ENCODE data around the gene PARN.
"Not testable (repeated sequence)": the region's sequence is repeated elsewhere in the genome, so short reads cannot be mapped to it uniquely, and the experiment has no call there.

PARN gene

DNA sequence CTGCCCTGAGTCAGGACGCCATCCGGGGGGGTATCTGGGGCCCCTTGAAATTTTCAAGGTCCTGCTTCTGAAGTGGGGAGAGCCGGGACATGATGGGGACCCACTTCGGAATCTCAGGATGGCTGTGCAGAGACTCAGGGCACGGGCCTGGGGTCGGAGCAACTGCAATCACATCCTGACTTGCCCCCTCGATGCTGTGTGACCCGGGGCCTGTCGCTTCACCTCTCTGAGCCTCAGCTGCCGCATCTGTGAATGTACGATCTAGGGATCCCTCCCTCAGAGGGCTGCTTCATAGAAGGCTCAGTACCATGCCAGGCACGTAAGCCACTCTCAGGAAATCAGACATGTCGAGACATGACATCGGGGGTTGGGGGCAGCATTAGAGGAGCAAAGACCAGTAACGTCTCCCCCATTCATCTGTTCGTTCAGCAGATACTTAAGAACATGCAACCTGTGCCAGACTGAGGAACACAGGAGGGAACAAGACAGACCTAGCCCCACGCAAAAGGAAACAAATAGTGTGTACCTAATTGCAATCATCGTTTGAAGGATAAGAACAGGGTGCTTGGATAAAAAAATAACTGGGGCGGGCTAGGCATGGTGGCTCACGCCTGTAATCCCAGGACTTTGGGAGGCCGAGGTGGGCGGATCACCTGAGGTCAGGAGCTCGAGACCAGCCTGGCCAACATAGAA lies 229.6 kb downstream of the PARN start:
- no peaks in the 10 kb centered on the region for H3K27me3 Mint-ChIP-seq
- no peak overlapping the region for H3K27ac Mint-ChIP-seq
- H3K36me3 Mint-ChIP-seq (ENCODE audit: low read depth) = no peaks in the 10 kb centered on the region
- H3K4me1 Mint-ChIP-seq (ENCODE audit: low read depth) = no peaks in the 10 kb centered on the region
- H3K4me3 Mint-ChIP-seq = no peak overlapping the region
- no peaks in the 10 kb centered on the region for H3K9me3 Mint-ChIP-seq

DNA sequence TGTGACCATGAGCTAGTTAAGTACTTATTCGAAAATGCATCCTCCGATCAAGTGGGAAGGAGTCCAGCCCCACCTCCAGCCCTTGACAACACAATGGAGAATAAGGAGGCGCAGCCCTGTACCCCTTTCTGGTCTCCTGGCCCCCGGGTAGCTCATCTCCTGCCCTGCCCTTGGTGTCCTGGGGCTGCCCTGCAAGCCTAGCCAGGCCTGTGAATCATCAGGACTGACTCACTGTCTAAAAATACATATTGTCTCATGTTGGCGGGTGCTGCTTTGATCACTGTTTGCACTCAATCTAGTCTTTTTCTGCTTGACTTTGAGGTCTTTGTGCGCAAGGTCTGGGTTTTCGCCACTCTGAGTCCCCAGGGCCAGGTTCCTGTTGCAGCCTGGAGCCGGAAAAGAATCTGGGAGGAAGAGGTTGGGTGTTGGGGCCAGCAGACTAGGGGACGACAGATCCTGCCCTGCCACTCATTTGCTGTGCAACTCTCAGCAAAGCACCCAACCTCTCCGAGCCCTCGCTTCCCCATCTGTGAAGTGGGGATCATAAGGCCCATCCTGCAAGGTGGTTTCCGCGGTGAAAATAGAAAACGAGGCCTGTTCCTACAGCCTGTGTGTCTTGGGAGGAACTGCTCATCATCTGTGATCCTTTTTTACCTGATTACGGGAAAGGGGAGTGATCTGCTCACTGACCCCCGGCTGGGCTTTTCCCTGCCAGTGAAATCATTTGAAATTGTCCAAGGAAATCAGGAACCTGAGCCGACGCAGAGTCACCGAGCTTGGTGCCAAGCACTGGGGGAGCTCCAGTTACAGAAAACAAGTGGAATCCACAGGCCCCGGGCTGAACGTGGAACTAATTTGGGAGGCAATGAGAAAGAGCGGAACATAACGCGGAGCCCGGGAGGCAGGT lies 230.4 kb downstream of the PARN start:
- Mint-ChIP-seq H3K27ac (no peak overlapping the region), H3K4me1 (ENCODE audit: low read depth) (no peaks in the 10 kb centered on the region), H3K36me3 (ENCODE audit: low read depth) (no peaks in the 10 kb centered on the region), H3K9me3 (no peaks in the 10 kb centered on the region), H3K27me3 (no peaks in the 10 kb centered on the region), H3K4me3 (no peak overlapping the region)

DNA sequence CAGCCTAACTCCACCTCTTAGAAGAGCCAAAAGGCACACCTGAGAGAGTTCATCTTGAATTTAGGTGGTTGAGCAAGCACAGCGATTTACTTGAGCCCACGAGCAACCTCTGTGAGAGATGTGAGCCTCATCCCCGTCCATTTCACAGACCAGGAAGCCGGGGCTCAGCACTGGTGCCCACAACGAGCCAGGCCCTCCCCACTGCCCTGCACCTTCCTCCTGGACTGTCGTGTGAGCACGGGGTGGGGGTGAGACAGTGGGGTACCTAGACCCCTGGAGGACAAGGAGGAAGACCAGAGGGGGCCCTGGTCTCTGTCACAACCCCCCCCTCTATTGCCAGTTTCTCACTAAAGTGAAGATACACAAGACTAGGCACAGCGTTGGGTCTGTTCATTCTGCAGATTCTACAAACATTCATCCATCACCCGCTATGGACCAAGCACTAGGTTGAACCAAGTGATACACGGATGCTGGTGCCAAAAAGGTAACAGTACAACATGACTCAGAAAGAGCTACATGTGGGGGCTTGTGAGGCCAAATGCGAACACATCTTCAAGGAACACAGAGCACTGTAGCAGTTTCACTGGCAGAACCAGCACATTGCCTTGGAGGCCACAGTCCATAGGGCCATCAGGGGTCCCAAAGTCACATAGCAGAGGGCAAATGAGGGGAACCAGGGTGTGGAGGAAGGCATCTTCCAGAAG lies 231.9 kb downstream of the PARN start:
- no peaks in the 10 kb centered on the region for H3K36me3 Mint-ChIP-seq (ENCODE audit: low read depth)
- H3K4me1 Mint-ChIP-seq (ENCODE audit: low read depth) = no peaks in the 10 kb centered on the region
- no peak overlapping the region for H3K27ac Mint-ChIP-seq
- H3K9me3 Mint-ChIP-seq = no peaks in the 10 kb centered on the region
- no peak overlapping the region for H3K4me3 Mint-ChIP-seq
- no peaks in the 10 kb centered on the region for H3K27me3 Mint-ChIP-seq

DNA sequence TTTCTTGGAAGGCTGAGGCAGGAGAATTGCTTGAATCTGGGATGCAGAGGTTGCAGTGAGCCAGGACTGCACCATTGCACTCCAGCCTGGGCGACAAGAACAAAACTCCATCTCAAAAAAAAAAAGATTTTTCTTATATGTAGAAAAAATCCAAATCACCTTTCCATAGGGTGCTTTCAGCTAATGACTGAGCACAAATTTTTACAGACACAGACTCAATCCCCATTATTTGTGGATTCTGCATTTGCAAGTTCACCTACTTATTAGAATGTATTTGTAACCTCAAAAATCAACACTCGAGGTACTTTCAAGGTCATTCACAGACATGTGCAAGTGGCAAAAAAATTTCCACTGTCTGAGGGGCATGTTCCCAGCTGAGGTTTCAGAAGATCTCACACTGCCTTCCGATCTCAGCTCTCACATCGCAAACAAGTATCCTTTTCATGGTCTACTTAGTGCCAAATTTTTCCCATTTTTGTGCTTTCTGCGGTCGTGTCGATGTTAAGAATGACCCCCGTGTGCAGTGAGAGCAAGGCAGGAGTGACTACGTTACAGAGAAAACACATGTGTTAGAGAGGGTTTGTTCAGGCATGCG lies 234.3 kb downstream of the PARN start:
- H3K36me3 Mint-ChIP-seq (ENCODE audit: low read depth); H3K9me3 Mint-ChIP-seq; H3K27me3 Mint-ChIP-seq; H3K4me3 Mint-ChIP-seq; H3K4me1 Mint-ChIP-seq (ENCODE audit: low read depth); H3K27ac Mint-ChIP-seq: not testable (repeated sequence)

DNA sequence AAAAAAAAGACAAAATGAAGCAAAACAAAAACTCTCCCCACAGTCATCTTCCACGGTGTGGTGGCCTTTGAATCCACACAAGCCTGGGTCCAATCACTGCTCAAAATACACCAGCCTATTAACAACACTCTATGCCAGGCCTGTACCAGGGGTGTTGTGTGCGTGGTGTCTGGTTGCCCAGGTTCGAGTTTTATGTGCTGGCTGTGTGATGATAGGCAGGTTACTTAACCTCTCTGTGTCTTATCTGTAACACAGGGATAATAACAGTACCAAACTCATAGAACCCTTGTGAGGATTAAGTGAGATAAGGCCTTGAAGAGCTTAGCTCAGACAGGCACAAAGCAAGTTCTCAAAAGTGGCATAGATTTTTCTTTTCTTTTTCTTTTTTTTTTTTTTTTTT lies 235.2 kb downstream of the PARN start:
- H3K4me3 Mint-ChIP-seq = no peak overlapping the region
- H3K9me3 Mint-ChIP-seq = no peaks in the 10 kb centered on the region
- H3K4me1 Mint-ChIP-seq (ENCODE audit: low read depth) = no peaks in the 10 kb centered on the region
- H3K36me3 Mint-ChIP-seq (ENCODE audit: low read depth) = no peaks in the 10 kb centered on the region
- H3K27me3 Mint-ChIP-seq = no peaks in the 10 kb centered on the region
- no peak overlapping the region for H3K27ac Mint-ChIP-seq

DNA sequence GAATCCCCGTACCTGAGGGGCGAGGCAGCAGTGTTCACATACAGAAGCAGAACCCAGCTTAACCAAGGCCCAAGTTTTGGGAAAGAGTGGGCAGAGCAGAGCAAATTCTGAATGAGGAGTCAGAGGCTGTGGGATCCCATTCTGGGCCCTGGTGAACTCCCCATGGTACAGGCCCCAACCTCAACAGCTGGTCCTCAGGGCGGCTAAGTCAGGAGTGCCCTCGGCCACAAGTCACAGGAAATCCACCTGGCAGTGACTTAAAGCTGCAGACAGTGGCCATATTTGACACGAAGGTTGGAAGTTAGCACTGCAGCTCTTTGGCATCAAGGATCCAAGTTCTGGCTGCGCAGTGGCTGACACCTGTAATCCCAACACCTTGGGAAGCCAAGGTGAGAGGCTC lies 237.1 kb downstream of the PARN start:
- Mint-ChIP-seq H3K9me3 (no peaks in the 10 kb centered on the region), H3K4me1 (ENCODE audit: low read depth) (no peaks in the 10 kb centered on the region), H3K4me3 (no peak overlapping the region), H3K27me3 (no peaks in the 10 kb centered on the region), H3K36me3 (ENCODE audit: low read depth) (no peaks in the 10 kb centered on the region), H3K27ac (no peak overlapping the region)

DNA sequence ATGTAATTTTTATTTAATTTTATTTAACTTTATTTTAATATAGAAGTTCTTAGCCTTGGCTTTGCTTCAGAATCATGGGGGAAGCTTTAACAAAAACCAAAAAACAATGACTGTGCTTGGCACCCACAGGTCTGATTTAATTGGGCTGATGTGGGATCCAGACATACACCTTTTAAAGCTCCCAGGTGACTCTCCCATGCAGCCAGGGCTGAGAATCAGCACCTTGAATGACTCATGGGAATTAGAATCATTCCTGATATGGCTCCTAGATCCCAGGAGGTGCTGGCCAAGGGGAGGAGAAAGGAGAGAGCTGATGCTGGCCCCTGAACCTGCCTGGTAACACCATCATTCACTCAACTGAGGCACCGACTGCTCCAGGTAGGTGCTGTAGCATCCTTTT lies 240.7 kb downstream of the PARN start:
- Mint-ChIP-seq H3K27me3 (no peaks in the 10 kb centered on the region), H3K9me3 (no peaks in the 10 kb centered on the region)

DNA sequence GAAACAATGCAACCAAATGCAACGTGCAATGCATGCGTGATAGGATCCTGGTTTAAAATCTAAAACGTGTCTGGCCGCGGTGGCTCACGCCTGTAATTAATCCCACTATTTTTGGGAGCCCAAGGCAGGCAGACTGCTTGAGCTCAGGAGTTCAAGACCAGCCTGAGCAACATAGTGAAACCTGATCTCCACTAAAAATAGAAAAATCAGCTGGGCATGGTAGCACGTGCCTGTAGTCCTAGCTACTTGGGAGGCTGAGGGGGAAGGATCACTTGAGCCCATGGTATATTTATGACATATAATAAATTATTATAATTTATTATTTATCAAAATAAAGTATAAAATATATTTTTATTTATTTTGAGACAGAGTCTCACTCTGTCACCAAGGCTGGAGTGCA lies 241.8 kb downstream of the PARN start:
- Mint-ChIP-seq H3K4me1 (ENCODE audit: low read depth) (no peaks in the 10 kb centered on the region), H3K27me3 (no peaks in the 10 kb centered on the region), H3K27ac (no peak overlapping the region), H3K4me3 (no peak overlapping the region), H3K36me3 (ENCODE audit: low read depth) (no peaks in the 10 kb centered on the region), H3K9me3 (no peaks in the 10 kb centered on the region)

More for the DNA sequence above, 240.7 kb downstream of the PARN start:
- Mint-ChIP-seq H3K4me1 (ENCODE audit: low read depth) (no peaks in the 10 kb centered on the region), H3K4me3 (no peak overlapping the region), H3K36me3 (ENCODE audit: low read depth) (no peaks in the 10 kb centered on the region), H3K27ac (no peak overlapping the region)

DNA sequence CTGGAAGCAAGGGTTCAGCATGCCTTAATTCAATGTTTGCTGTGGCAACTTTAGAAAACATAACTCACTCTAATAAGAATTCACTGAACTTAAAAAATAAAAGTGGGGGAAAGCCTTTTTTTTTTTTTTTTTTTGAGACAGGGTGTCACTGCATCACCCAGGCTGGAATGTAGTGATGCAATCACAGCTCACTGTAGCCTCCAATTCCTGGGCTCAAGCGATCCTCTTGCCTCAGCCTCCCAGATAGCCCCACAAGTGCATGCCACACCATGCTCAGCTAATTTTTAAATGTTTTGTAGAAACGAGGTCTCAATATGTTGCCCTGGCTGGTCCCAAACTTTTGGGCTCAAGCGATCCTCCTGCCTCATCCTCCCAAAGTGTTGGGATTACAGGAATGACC lies 243.9 kb downstream of the PARN start:
- Mint-ChIP-seq H3K27me3 (no peaks in the 10 kb centered on the region), H3K4me3 (no peak overlapping the region), H3K36me3 (ENCODE audit: low read depth) (no peaks in the 10 kb centered on the region), H3K27ac (no peak overlapping the region), H3K4me1 (ENCODE audit: low read depth) (no peaks in the 10 kb centered on the region), H3K9me3 (no peaks in the 10 kb centered on the region)

All from stimulated activated naive CD8-positive, alpha-beta T cell treated with anti-CD3 and anti-CD28 coated beads, Interleukin-15, Interleukin-2, amounts not matched to agents 100 ng/mL and 50 ng/mL, for 24 hours (primary cell).